Fibroblast of the aortic adventitia (primary cell): Measurements from ENCODE around the gene SPSB1. TPM values are rescaled to one million over a fixed set of nuclear protein-coding genes. Genes with fewer than 3 reads are reported as not detected.

ENCODE experiments used
- DNase-seq: peaks from one replicate; pipeline ENCODE4 v3.0.0-alpha.2; 2010; ENCODE audit warnings: low read depth
- H3K4me3 ChIP-seq: 2 replicates; pipeline ENCODE4 v1.5.1; 2011; ENCODE audit warnings: low read depth, mild to moderate bottlenecking, control low read depth, low read length, moderate library complexity
- CTCF ChIP-seq: IDR thresholded peaks from 2 replicates; pipeline ENCODE4 v1.5.1; 2011; ENCODE audit warnings: mild to moderate bottlenecking, low read length, control low read depth, inconsistent platforms; ENCODE audit not compliant: insufficient read depth
- total RNA-seq: library from RNA; depleted of rRNA; stranded (reverse); fragments of >200 nt; gene quantifications from 2 replicates; pipeline ENCODE4 v1.2.3, GENCODE V29; 2012; ENCODE audit warnings: low replicate concordance

Gene SPSB1
- total RNA-seq, 1 donor = 37.6 TPM

- no peak for DNase-seq
- H3K4me3 ChIP-seq = no peak overlapping the region
- no peak for TF ChIP-seq CTCF
Measured at GRCh38 chr1:9258629-9259028, 34.1 kb upstream of the SPSB1 start.

GRCh38 chr1:9260059-9260766 lies 32.5 kb upstream of the SPSB1 start:
- no peak for TF ChIP-seq CTCF
- no peak for DNase-seq
- H3K4me3 ChIP-seq = no peak overlapping the region

GRCh38 chr1:9261496-9261895 lies 31.2 kb upstream of the SPSB1 start:
- DNase-seq = no peak
- no peak for TF ChIP-seq CTCF
- no peak overlapping the region for H3K4me3 ChIP-seq

- DNase-seq = no peak
- no peak for TF ChIP-seq CTCF
Measured at GRCh38 chr1:9262096-9262986, 30.4 kb upstream of the SPSB1 start.

GRCh38 chr1:9263276-9263855 lies 29.3 kb upstream of the SPSB1 start:
- no peak overlapping the region for H3K4me3 ChIP-seq
- TF ChIP-seq CTCF = no peak
- no peak for DNase-seq

More at GRCh38 chr1:9262096-9262986, 30.4 kb upstream of the SPSB1 start:
- no peak overlapping the region for H3K4me3 ChIP-seq

GRCh38 chr1:9263984-9264872 lies 28.5 kb upstream of the SPSB1 start:
- no peak for TF ChIP-seq CTCF
- H3K4me3 ChIP-seq = no peak overlapping the region
- DNase-seq = no peak
